SK-N-SH (cell line): Measurements from ENCODE around the gene ZNF587B.

Experiments used
- CTCF ChIP-seq: fragments of 200-600 bp; sonication (generic); IDR thresholded peaks from 2 replicates; pipeline ENCODE4 v1.6.1; 2017; ENCODE audit warnings: antibody characterized with exemption, mild to moderate bottlenecking, moderate library complexity
- GABPA ChIP-seq: IDR thresholded peaks from 2 replicates; pipeline ENCODE4 v1.4.0; 2012; ENCODE audit warnings: low read depth, mild to moderate bottlenecking
- RAD21 ChIP-seq: IDR thresholded peaks from 2 replicates; pipeline ENCODE4 v1.6.1; 2012; ENCODE audit warnings: mild to moderate bottlenecking, low read length
- RXRA ChIP-seq: IDR thresholded peaks from 2 replicates; pipeline ENCODE4 v1.4.0; 2012; ENCODE audit warnings: low read depth, mild to moderate bottlenecking, borderline replicate concordance
- SIN3A ChIP-seq: IDR thresholded peaks from 2 replicates; pipeline ENCODE4 v1.6.1; 2012; ENCODE audit warnings: low read depth, mild to moderate bottlenecking, low read length, moderate library complexity, borderline replicate concordance

DNA sequence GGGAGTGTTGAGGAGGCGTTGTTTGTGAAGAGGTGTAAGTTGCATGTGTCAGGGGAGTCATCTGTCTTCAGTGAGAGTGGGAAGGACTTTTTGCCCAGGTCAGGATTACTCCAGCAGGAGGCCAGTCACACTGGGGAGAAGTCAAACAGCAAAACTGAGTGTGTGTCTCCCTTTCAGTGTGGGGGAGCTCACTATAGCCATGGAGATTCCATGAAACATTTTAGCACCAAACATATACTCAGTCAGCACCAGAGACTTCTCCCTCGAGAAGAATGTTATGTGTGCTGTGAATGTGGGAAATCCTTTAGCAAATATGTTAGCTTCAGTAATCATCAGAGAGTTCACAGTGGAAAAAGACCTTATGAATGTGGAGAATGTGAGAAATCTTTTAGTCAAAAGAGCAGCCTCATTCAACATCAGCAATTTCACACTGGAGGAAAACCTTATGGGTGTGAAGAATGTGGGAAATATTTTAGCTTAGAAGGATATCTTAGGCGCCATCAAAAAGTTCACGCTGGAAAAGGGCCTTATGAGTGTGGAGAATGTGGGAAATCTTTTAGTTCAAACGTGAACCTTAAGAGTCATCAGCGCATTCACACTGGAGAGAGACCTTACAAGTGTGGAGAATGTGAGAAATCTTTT, 11.1 kb downstream of the ZNF587B start:
- TF ChIP-seq RXRA (no peak), SIN3A (no peak), CTCF (no peak), RAD21 (no peak), GABPA (no peak)
